HG03354 (cell line): ENCODE data around the gene LZTS2.

Experiments
- ATAC-seq: cut with Tn5 transposase; IDR thresholded peaks from one replicate; pipeline ENCODE4 v1.9.1; 2021; ENCODE audit warnings: mild to moderate bottlenecking; ENCODE audit not compliant: unreplicated experiment, poor library complexity, severe bottlenecking

Gene LZTS2

GRCh38 chr10:101046332-101047238, 47.0 kb downstream of the LZTS2 start:
- ATAC-seq, result no peak

- ATAC-seq, result no peak
Observed at GRCh38 chr10:101047268-101047667, 47.7 kb downstream of the LZTS2 start.

GRCh38 chr10:101047961-101048892, 48.6 kb downstream of the LZTS2 start:
- ATAC-seq, result no peak

- ATAC-seq, result peak; percentile 62
Observed at GRCh38 chr10:101050208-101051069, 50.8 kb downstream of the LZTS2 start.

GRCh38 chr10:101052285-101052684, 52.7 kb downstream of the LZTS2 start:
- no peak for ATAC-seq

GRCh38 chr10:101053516-101053915, 53.9 kb downstream of the LZTS2 start:
- ATAC-seq, result no peak

- no peak for ATAC-seq
Observed at GRCh38 chr10:101054351-101054750, 54.7 kb downstream of the LZTS2 start.

GRCh38 chr10:101054876-101055275, 55.3 kb downstream of the LZTS2 start:
- no peak for ATAC-seq

GRCh38 chr10:101055411-101055810, 55.8 kb downstream of the LZTS2 start:
- ATAC-seq, result no peak

- no peak for ATAC-seq
Observed at GRCh38 chr10:101056365-101057151, 57.0 kb downstream of the LZTS2 start.
